Mucosa of descending colon (tissue), 3 donors: ENCODE results near the gene PPP3CA. TPM values are rescaled to one million over a fixed set of nuclear protein-coding genes. Genes with fewer than 3 reads are reported as not detected.

Experiments
- ATAC-seq: fragments of 200-7000 bp; cut with Tn5 transposase; one replicate; pipeline ENCODE4 v1.9.1; 2020; ENCODE audit warnings: mild to moderate bottlenecking, moderate library complexity
- DNase-seq, 3 donors: peaks; one replicate each; pipeline ENCODE4 v3.0.0-alpha.2; 2020
- H3K36me3 ChIP-seq: fragments of 200-600 bp; one replicate; pipeline ENCODE4 v1.8.0; 2021; ENCODE audit warnings: low read depth, mild to moderate bottlenecking
- H3K4me1 ChIP-seq: fragments of 200-600 bp; one replicate; pipeline ENCODE4 v1.8.0; 2021; ENCODE audit warnings: low read depth, mild to moderate bottlenecking
- H3K4me3 ChIP-seq: fragments of 200-600 bp; one replicate; pipeline ENCODE4 v1.8.0; 2021; ENCODE audit warnings: mild to moderate bottlenecking
- H3K9me3 ChIP-seq: fragments of 200-600 bp; one replicate; pipeline ENCODE4 v1.8.0; 2021; ENCODE audit warnings: mild to moderate bottlenecking
- CTCF ChIP-seq: fragments of 200-600 bp; IDR thresholded peaks from one replicate; pipeline ENCODE4 v1.8.0; 2022; ENCODE audit warnings: antibody characterized with exemption, mild to moderate bottlenecking
- intact Hi-C, 2 donors: fragments of 100-400 bp; cut with DNase I in 1 of 2; cut with micrococcal nuclease in 1 of 2; formaldehyde crosslinking; loops; one replicate each; pipeline versions ENCODE4 v1.11.0 to v1.11.1; 2022; cut with DNase I, micrococcal nuclease
- total RNA-seq, 3 donors: library from RNA; stranded (reverse); fragmentation: NEBNext Ultra II Directional in 2 of 3; extraction: Animal tissue kit (Norgen Biotek cat#: 25700) in 2 of 3; gene quantifications; one replicate each; pipeline versions ENCODE4 v1.2.1 to v1.2.4, GENCODE V29; 2021 to 2023
- donor health status: DM: no; HTN: no; CAD: no; lungs with moderate emphysema.
- donor health status: DM: no; HTN: no; CAD: no.
- donor health status: DM: no; HTN: yes; CAD: no.

Gene PPP3CA
- total RNA-seq, 3 donors from 2014 or later: 38.3 to 47.6 (median 40.4) TPM

GRCh38 chr4:101284546-101284945, 62.8 kb downstream of the PPP3CA start:
- peak; percentile 38 for ATAC-seq
- no peak for TF ChIP-seq CTCF
- no peaks in the 10 kb centered on the region for H3K36me3 ChIP-seq
- H3K4me3 ChIP-seq: no peak overlapping the region
- intact Hi-C loops: no loop called here
- no peaks in the 10 kb centered on the region for H3K9me3 ChIP-seq
- H3K4me1 ChIP-seq: peaks cover 2% of the 10 kb centered on the region
- DNase-seq: no peak

- ATAC-seq (no peak), DNase-seq (no peak)
- Histone ChIP-seq H3K4me3 (no peak overlapping the region), H3K4me1 (peaks cover 2% of the 10 kb centered on the region), H3K9me3 (no peaks in the 10 kb centered on the region), H3K36me3 (no peaks in the 10 kb centered on the region)
- intact Hi-C loops: no loop called here
- no peak for TF ChIP-seq CTCF
Measured at GRCh38 chr4:101283434-101283833, 63.9 kb downstream of the PPP3CA start.

- DNase-seq (no peak), ATAC-seq (no peak)
- no peaks in the 10 kb centered on the region for H3K9me3 ChIP-seq
- TF ChIP-seq CTCF: no peak
- no peaks in the 10 kb centered on the region for H3K36me3 ChIP-seq
- H3K4me3 ChIP-seq: no peak overlapping the region
- intact Hi-C loops: no loop called here
- H3K4me1 ChIP-seq: peaks cover 1% of the 10 kb centered on the region
Measured at GRCh38 chr4:101282076-101282844, 65.1 kb downstream of the PPP3CA start.

GRCh38 chr4:101280866-101281600, 66.3 kb downstream of the PPP3CA start:
- intact Hi-C loops: no loop called here
- ATAC-seq: no peak
- TF ChIP-seq CTCF: no peak

GRCh38 chr4:101279377-101279871, 67.9 kb downstream of the PPP3CA start:
- Histone ChIP-seq H3K4me1 (no peaks in the 10 kb centered on the region), H3K4me3 (no peak overlapping the region), H3K36me3 (no peaks in the 10 kb centered on the region), H3K9me3 (no peaks in the 10 kb centered on the region)
- DNase-seq (peak in 1 of 3 donors; percentile 33), ATAC-seq (peak; percentile 57)
- intact Hi-C loops: no loop called here
- no peak for TF ChIP-seq CTCF

More at GRCh38 chr4:101280866-101281600, 66.3 kb downstream of the PPP3CA start:
- Histone ChIP-seq H3K4me3 (no peak overlapping the region), H3K4me1 (no peaks in the 10 kb centered on the region), H3K9me3 (no peaks in the 10 kb centered on the region), H3K36me3 (no peaks in the 10 kb centered on the region)
- no peak for DNase-seq
